Nephron progenitor cell (in vitro differentiated cells): ENCODE results near the gene AFF1.

Experiments used
- DNase-seq: peaks from one replicate; pipeline ENCODE4 v3.0.0; 2021
- H3K27ac Mint-ChIP-seq: 2 replicates; pipeline ENCODE4 v1.8.0; 2021; ENCODE audit warnings: mild to moderate bottlenecking, moderate library complexity, mixed read lengths
- H3K27me3 Mint-ChIP-seq: 2 replicates; pipeline ENCODE4 v1.8.0; 2021; ENCODE audit warnings: mild to moderate bottlenecking, low read depth, mixed read lengths; ENCODE audit not compliant: poor library complexity
- H3K36me3 Mint-ChIP-seq: 2 replicates; pipeline ENCODE4 v1.8.0; 2021; ENCODE audit warnings: low read depth, mixed read lengths
- H3K4me1 Mint-ChIP-seq: 2 replicates; pipeline ENCODE4 v1.8.0; 2021; ENCODE audit warnings: mixed read lengths
- H3K4me3 Mint-ChIP-seq: 2 replicates; pipeline ENCODE4 v1.8.0; 2021; ENCODE audit warnings: mild to moderate bottlenecking, moderate library complexity, mixed read lengths
- H3K9me3 Mint-ChIP-seq: 2 replicates; pipeline ENCODE4 v1.8.0; 2021; ENCODE audit warnings: mild to moderate bottlenecking, moderate library complexity, mixed read lengths
- CTCF ChIP-seq: fragments of 200-600 bp; sonication (generic); IDR thresholded peaks from 2 replicates; pipeline ENCODE4 v1.5.0; 2021; ENCODE audit warnings: antibody characterized with exemption

AFF1 gene

DNA sequence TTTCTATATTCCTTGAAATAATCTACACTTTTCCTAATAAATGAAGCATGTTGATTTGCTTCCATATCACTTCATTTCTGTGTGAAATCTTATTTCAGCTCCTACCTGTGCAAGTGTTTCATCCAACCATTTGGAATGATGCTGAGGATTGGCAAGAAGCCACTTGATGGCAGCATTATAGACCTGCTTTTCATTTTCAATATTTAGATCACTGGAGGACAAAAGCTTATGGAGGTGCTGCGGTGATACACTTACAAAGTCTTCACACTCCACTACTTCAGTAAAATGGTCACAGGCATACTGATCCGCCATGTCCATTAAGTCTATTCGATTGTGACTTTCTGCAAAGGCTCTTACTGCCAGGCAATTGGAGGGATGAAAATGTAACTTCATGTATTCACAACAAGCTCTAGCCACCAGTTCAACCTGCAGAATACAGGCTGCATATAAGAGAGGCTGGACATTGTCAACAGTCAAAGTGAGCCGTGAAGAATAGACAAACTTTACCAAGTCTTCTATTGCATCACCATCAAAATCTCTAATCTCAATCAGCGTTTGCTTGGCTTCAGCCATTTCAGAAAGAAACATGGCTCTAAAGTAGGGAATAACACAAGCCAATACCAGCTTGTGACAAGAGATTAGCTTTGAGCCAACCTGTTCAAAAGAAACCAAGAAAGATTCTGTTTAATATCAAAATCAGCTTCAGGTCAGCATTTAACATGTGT, 250.5 kb downstream of the AFF1 start:
- Mint-ChIP-seq H3K36me3 (peaks cover 18% of the 10 kb centered on the region), H3K27ac (no peak overlapping the region), H3K27me3 (no peaks in the 10 kb centered on the region), H3K9me3 (no peaks in the 10 kb centered on the region), H3K4me3 (no peak overlapping the region), H3K4me1 (no peaks in the 10 kb centered on the region)
- TF ChIP-seq CTCF: no peak
- no peak for DNase-seq

DNA sequence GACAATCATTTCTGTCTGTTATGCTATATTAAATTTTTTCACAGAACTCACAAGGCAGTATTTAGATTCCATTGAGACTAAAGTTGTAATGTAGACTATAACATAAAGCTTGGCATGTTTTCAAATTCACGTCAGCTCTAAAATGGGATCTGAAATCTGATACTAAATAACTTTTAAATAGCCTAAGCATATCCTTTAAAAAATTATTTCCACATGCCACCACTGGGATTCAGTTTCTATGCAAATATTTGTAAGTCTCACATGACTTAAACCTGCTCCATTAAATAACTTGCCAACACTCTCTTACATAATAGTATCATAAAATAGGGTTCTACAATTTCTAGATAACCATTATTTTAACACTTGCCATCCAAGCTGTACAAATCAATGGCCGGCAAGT, 253.2 kb downstream of the AFF1 start:
- DNase-seq: no peak
- H3K36me3 Mint-ChIP-seq: peaks cover 15% of the 10 kb centered on the region
- H3K9me3 Mint-ChIP-seq: no peaks in the 10 kb centered on the region
- no peak overlapping the region for H3K27ac Mint-ChIP-seq
- no peak for TF ChIP-seq CTCF
- no peak overlapping the region for H3K4me3 Mint-ChIP-seq
- H3K27me3 Mint-ChIP-seq: no peaks in the 10 kb centered on the region
- H3K4me1 Mint-ChIP-seq: no peaks in the 10 kb centered on the region

GRCh38 chr4:87188932-87189331, 254.1 kb downstream of the AFF1 start:
- Mint-ChIP-seq H3K4me3 (no peak overlapping the region), H3K9me3 (no peaks in the 10 kb centered on the region), H3K27me3 (no peaks in the 10 kb centered on the region), H3K4me1 (no peaks in the 10 kb centered on the region), H3K36me3 (peaks cover 15% of the 10 kb centered on the region), H3K27ac (no peak overlapping the region)
- DNase-seq: no peak
- no peak for TF ChIP-seq CTCF
